ENCODE measurements around the gene CD37. TPM values are rescaled to one million over a fixed set of nuclear protein-coding genes. Genes with fewer than 3 reads are reported as not detected.
"Not testable (repeated sequence)": the region's sequence is repeated elsewhere in the genome, so short reads cannot be mapped to it uniquely, and the experiment has no call there.

The CD37 gene, protein sequence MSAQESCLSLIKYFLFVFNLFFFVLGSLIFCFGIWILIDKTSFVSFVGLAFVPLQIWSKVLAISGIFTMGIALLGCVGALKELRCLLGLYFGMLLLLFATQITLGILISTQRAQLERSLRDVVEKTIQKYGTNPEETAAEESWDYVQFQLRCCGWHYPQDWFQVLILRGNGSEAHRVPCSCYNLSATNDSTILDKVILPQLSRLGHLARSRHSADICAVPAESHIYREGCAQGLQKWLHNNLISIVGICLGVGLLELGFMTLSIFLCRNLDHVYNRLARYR
- 20.4 TPM for polyA plus RNA-seq (2013, experiment 1 of 2; ENCODE audit: insufficient read length)
- polyA plus RNA-seq (2013, experiment 2 of 2; ENCODE audit: insufficient read length) = 15.4 TPM

DNA sequence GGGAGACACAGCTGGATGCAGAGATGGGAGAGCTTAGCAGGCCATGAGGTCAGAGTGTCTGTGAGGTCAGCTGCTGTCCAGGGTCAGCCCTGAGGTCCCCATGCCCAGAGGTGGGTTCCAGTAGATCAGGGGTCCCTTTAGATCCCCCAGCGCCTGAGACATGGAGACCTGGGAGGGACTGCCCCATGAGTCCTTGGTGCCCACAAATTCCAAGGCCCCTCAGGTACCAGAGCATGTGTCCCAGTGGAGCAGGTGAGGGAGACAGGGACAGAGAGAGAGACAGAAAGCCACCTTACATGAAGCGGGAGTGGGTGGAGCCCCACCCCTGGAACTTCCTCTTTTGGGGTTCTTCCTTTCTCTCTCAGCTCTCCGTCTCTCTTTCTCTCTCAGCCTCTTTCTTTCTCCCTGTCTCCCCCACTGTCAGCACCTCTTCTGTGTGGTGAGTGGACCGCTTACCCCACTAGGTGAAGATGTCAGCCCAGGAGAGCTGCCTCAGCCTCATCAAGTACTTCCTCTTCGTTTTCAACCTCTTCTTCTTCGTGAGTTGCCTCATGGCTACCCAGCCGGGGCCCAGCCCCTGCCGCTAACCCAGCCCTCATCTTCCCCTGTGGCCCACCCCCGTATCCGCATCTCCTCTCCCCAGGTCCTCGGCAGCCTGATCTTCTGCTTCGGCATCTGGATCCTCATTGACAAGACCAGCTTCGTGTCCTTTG, at the start of gene CD37:
TSS of gene CD37 (plus strand) at position 336 of the 713 bp plus-strand sequence. CDS start at position 471, 135 bp downstream.
- DNase-seq = no peak

DNA sequence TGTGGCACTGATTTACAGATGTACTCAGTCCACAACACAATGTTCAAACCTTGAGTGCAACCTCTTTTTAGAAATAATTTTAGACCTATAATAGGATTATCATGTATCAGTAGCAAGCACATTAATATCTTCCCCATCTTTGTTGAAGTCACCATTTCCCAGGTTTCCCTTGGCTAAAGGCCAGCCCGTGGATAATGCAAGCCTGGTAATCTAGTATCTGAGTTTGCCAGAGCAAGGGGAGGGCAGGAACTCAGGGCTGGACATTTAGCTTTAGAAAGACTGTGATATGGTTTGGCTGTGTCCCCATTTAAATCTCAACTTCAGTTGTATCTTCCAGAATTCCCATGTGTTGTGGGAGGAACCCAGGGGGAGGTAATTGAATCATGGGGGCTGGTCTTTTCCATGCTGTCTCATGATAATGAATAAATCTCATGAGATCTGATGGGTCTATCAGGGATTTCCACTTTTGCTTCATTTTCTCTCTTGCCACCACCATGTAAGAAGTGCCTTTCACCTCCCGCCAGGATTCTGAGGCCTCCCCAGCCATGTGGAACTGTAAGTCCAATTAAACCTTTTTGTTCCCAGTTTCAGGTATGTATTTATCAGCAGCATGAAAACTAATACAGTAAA, 48.0 kb upstream of the CD37 start:
- no peak for DNase-seq

DNA sequence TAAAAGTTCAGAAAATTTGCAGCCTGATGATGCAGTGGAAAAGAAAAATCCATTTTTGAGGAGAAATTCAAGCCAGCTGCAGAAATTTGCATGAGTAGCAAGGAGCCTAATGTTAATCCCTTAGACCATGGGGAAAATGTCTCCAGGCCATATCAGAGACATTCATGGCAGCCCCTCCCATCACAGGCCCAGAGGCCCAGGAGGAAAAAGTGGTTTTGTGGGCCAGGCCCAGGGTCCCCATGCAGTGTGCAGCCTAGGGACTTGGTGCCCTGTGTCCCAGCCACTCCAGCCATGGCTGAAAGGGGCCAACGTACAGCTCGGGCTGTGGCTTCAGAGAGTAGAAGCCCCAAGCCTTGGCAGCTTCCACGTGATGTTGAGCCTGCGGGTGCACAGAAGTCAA, 47.0 kb upstream of the CD37 start:
- not testable (repeated sequence) for DNase-seq

DNA sequence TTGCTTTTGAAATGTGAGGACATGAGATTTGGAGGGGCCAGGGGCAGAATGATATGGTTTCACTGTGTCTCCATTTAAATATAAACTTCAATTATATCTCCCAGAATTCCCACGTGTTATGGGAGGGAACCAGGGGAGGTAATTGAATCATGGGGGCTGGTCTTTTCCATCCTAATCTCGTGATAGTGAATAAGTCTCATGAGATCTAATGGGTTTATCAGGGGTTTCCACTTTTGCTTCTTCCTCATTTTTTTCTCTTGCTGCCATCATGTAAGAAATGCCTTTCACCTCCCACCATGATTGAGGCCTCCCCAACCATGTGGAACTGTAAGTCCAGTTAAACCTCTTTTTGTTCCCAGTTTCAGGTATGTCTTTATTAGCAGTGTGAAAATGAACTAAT, 45.9 kb upstream of the CD37 start:
- not testable (repeated sequence) for DNase-seq

DNA sequence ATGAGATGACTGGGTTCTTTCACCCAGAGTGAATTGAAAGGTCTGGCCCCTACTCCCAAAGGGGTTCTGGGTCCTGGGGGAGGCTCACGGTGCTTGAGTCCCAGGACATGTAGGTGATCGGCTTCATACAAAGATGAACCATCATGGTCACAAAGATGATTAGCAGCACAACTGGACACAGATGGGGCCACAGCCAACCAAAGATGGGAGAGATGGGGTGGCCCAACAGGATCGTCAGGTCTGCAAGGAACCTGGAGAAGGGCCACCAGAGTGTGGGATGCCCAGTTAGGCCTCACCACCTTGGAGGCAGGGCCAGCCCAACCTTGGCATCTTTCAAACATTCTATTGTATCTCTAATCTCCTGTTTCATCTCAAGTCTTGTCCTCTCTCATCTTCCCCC, 44.7 kb upstream of the CD37 start:
- DNase-seq = no peak

DNA sequence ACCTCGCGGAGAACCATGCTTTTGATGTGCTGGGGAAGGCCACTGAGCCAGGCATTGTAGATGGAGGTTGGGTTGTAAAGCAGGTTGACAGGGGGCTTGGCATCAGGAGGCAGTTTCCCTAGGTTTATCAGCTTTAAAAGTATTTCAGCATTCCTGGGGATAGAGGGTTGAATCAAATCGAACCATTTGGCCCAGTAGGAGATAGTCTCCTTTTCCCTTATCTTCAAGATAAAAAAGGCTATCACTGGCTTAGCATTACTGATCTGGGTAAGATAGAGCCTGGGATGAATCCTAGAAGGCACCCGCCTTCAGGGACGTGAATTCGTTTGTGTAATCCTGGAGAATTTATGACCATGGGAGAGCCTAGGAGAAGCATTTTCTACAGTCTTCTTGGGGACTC, 40.8 kb upstream of the CD37 start:
- no peak for DNase-seq

DNA sequence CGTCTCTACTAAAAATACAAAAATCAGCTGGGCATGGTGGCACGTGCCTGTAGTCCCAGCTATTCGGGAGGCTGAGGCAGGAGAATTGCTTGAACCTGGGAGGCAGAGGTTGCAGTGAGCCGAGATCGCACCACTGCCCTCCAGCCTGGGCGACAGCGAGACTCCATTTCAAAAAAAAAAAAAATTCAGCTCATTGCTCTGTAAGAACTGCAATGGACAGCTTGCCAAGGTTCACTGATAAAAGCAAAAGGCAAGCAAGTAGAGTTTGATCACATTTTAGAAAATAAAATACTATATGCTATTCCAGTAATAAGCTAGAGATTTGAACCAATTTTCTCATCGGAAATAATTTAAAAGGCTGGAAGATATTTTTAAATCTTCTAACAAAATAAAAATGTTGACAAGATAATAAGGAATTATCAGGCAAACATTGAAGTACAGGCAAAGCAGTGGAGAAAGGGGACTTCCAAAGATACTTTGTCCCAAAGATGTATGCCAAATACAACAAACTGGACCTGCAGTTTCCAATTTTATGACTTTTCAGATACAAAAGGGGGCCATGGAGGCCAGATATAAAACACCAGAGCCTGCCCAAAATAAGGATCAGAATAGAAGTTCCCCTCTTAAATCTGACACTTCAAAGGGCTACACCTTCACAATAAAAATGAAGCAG, 39.9 kb upstream of the CD37 start:
- no peak for DNase-seq

DNA sequence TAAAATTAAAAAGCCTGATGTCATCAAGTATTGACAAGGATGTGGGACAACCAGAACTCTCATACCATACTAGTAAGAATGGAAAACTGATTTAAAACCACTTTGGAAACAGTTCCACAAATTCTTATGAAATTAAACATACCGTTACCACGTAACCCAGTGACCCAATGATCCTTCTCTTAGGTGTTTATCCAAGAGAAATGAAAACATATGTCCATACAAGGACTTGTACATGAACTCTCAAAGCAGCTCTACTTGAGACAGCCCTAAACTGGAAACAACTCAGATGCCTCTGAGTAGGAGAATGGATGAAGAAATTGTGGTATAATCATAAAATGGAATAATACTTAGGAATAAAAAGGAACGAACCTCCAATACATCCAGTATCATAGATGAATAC, 37.8 kb upstream of the CD37 start:
- DNase-seq = peak; percentile 37

DNA sequence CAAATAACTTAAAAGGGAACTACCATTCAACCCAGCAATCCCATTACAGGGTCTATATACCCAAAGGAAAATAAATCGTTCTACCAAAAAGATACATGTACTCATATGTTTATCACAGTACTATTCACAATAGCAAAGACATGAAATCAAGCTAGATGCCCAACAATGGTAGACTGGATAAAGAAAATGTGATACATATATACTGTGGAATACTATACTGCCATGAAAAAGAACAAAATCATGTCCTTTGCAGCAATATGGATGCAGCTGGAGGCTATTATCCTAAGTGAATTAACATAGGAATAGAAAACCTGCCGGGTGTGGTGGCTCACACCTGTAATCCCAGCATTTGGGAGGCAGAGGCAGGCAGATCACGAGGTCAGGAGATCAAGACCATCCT, 36.6 kb upstream of the CD37 start:
- not testable (repeated sequence) for DNase-seq

DNA sequence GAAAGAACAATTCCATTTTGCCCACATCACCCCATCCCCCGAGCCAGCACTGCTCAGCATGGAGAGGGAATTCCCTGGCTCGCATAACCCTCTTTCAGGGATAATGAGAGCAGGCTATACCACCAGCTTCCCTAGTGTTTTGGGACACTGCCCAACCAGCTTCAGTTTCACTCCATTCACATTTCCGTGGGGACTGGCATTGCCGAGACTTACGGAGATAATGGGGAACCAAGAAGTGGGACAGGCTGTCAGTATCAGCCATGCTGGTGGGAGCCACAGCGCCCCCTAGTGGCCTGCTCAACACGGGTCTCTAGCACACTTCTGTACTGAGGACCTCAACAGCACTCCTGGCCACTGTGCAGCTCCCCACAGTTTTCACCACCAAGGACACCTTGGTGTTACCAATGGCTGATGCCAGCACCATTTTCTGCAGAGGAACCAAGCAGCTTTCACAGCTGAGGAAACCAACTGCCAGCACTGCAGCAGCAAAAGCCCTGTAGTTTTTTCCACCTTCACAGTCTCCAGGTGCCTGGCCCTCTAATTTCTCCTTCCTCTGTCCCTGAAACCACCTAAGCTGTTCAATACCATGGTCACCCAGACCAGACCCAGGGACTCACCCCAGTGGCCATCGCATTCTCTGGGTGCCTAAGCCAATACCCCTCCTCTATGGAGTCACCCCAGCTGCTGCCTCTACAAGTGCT, 33.9 kb upstream of the CD37 start:
- DNase-seq = peak; percentile 48

DNA sequence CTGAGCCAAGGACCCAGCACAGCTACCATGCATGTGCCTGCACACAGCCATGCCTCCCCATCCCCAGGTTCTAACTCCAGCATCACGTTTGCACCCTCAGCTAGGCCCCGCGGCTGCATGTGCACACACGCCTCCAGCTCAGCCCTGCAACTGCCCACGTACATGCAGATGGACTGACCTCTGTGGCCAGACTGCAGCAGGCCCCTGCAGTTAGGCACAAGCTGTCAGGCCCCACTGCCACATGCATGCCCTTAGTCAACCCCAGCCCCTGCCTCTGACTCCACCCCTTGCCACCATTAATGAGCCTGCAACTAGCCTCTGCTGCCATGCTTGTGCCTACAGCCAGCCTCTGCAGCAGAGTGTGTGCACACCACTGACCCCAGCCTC, 33.3 kb upstream of the CD37 start:
- no peak for DNase-seq

DNA sequence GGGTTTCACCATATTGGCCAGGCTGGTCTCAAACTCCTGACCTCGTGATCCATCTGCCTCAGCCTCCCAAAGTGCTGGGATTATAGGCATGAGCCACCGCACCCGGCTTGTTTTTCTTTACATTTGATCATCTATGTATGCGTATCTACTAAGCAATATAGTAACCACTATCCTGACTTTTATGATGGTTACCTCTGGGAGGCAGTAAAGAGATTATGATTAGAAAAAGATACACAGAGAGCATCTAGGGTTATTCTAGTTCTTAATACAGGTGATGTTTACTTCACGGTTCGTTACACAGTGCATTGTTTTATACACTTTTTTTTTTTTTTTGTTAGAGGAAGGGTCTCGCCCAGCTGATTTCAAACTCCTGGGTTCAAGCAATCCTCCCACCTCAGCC, 28.5 kb upstream of the CD37 start:
- DNase-seq = not testable (repeated sequence)

DNA sequence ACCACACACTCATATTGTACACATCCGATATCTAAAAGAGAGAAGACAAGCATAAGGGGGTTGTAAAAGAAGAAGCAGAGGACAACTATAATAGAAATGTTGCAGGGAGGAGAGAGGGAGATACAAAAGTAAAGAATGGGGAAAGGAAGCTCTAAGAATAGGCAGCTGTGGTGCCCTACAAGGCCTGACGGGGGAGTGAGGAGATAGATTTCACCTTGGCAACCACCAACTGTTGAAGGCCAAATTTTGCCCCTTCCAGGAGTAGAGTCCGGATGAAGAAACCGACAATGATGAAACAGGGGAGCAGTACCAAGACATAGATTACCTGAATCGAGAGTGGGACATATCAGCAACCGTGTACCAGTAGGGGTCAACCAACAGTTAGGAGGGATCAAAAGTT, 26.1 kb upstream of the CD37 start:
- no peak for DNase-seq

DNA sequence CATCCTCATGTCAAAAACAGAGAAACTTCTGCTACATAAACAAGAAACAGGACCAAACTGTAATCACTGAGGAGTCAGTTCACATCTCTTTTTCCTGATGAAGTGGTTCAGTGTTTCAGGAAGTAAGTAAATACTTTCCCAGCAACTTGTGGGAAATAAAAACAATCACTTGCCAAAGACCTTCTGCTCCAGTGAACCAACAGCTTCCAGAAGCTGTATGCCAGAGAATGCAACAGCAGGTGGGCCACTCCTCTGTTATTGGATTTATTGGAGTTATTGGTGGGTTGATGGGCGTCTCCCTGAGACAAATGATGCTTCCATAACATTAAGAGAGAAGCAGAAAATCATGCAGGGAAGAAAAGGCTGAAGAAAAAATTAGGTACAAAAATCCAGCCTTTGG, 20.1 kb upstream of the CD37 start:
- no peak for DNase-seq

DNA sequence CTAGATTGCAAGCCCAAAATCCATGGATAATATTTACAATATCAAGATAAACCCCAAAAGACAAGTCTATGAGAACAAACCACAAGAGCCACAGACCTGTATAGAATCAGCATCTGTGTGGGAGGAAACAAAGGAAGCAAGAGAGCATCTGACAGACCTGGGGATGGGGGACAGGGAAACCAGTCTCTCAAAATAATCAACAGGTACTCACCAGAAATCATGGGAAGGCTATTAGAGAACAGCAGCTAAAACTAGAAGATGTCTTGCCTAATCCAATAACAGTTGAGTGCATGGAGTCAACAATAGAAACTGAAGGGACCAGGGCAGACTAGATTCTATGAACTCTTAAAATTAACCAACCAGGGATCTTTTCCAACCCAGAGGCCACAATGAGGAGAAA, 18.9 kb upstream of the CD37 start:
- DNase-seq = no peak

DNA sequence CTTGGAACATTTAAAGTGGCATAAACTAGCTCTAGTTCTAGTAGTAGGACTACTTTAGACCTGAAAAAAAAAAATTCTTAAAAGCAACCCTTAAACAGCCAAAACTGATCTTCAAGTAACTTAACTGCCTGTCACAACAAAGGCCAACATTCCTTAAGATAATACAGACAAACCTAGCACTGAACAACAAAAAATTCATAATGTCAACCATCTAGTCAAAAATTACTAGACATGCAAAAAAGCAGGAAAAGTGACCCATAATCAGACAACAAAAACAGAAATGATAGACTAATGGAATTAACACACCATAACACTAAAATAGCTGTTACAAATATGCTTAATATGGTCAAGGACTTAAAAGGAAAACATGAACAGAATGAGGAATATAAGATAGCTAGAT, 16.9 kb upstream of the CD37 start:
- DNase-seq = no peak

DNA sequence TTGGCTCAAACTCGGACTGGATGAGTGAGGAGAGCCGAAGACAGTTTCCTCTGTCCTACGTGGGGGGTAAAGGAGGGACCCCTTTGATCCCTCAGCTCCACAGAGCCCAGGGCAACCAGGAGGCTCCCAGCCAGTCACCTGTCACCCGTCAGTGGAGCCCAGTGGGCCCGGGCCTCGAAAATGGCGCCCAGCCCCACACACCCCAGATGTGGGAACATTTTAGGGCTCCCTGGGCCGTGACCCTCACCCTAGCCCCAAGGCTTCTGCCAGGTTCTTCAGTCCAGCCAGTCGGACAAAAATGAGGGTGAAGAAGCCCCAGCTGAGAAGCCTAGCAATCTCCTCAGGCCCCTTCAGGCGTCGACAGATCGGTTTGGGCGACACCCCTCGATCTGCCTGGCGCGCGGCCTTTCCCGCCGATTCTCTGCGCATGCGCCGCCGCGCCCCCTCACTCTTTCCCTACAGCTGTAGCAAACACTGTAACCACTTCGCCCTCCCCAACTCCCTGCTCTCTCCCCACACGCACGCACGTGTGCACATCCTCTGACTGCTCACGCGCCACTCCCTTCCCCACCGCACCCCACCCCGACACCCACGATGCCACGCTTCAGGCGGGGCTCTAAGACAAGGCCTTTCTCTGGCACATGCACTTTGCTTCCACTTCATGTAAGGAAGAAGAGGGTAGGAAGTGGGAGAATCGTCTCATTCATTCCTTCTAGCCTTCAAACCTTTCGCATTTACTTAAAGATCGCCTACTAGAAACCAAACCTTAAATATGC, 10.2 kb upstream of the CD37 start, which contains the start of gene SLC6A16:
TSS of gene SLC6A16 (minus strand) at position 391 of the 776 bp plus-strand sequence. CDS start 13,844 bp downstream, outside the sequence.
- no peak for DNase-seq

DNA sequence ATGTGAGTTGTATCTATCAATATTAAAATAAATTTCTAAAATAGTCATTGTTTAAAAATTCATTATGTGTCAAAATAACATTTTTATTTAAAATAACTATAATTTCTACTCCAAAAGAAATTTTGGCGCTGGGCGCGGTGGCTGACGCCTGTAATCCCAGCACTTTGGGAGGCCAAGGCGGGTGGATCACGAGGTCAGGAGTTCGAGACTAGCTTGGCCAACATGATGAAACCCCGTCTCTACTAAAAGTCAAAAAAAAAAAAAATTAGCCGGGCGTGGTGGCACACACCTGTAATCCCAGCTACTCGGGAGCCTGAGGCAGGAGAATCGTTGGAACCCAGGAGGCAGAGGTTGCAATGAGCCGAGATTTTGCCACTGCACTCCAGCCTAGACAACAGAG, 9.4 kb upstream of the CD37 start:
- not testable (repeated sequence) for DNase-seq

DNA sequence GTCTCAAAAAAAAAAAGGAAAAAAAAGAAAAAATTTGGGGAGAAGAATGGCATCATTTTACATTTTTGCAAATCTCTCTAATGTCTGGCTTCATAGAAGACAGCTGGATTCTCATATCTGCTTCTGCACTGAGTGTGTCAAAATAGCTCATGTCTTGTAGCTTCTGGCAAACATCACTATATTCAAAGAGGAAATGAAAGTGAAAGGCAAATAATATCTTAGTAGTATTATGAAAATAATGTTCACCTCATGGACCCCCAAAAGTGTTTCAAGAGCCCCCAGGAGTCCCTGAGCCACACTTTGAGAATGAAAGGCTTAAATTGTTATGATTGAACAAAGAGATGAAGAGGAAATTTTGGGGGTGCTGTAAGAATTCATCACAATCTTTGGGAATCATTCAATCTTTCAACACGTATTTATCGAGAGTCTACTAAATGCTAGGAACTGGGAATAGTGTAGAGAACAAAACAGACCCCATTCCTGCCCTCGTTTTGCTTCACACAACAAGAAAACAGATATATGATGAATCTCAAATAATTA, 9.0 kb upstream of the CD37 start:
- no peak for DNase-seq

DNA sequence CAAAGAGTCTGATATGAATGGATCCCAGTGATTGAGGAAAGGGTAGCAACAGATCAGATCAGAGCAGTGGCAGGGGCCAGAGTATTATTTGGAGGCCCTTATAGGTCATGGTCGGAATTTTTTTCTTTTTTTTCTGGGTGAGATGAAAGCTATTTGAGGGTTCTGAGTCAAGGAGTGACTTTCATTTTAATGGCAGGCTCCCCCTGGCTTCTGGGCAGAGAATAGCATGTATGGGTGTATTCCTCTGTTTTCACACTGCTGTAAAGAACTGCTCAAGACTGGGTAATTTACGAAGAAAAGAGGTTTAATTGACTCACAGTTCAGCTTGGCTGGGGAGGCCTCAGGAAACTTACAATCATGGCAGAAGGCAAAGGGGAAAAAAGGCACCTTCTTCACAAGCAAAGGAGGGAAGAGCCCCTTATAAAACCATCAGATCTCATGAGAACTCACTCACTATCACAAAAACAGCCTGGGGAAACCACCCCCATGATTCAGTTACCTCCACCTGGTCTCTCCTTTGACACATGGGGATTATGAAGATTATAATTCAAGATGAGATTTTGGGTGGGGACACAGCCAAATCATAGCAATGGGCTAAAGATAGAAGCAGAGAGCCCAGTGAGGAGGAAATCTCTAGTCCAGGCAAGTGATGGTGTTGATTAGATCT, 7.2 kb upstream of the CD37 start:
- peak; percentile 20 for DNase-seq

DNA sequence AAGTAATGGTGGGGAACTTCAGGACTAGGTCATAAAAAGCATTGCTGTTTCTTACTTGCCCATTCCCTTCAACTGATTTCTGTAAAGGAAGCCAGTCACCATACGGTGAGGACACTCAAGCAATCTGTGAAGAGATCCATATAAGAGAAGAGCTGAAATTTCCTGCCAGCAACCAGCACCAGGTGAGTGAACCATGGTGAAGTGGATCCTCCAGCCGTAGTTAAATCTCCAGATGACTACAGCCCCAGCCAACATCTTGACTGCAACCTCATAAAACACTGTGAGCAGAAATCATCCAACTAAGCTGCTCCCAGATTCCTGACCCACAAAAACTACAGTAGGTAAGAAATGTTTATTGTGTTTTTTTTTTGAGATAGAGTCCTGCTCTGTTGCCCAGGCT, 6.5 kb upstream of the CD37 start:
- no peak for DNase-seq
